Measurements from ENCODE around the gene NRCAM. TPM values are rescaled to one million over a fixed set of nuclear protein-coding genes. Genes with fewer than 3 reads are reported as not detected.

The NRCAM gene
- total RNA-seq, 1 donor from 2014 or later, result 9.3 TPM

DNA sequence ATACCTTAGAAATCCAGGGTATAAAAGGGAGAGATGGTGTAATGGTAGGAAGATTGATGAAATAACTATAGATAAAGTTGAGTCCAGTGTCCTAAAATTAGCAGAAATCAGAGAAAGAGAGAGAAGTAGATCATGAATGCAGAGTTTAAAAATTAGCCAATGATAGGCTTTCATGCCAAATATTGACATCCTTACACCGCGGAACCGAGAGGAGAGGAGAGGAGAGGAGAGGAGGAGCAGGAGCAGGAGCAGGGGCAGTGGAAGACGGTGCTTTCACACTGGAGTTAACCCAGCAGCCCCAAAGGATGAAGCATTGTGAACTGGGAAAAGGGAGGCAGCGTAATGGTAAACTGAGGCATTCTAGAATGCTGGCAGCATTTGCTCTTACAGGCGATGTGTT, 291.9 kb downstream of the NRCAM start:
- H3K27me3 ChIP-seq (ENCODE audit: insufficient read depth, low read length), result no peaks in the 10 kb centered on the region
- TF ChIP-seq, protein P1, sequence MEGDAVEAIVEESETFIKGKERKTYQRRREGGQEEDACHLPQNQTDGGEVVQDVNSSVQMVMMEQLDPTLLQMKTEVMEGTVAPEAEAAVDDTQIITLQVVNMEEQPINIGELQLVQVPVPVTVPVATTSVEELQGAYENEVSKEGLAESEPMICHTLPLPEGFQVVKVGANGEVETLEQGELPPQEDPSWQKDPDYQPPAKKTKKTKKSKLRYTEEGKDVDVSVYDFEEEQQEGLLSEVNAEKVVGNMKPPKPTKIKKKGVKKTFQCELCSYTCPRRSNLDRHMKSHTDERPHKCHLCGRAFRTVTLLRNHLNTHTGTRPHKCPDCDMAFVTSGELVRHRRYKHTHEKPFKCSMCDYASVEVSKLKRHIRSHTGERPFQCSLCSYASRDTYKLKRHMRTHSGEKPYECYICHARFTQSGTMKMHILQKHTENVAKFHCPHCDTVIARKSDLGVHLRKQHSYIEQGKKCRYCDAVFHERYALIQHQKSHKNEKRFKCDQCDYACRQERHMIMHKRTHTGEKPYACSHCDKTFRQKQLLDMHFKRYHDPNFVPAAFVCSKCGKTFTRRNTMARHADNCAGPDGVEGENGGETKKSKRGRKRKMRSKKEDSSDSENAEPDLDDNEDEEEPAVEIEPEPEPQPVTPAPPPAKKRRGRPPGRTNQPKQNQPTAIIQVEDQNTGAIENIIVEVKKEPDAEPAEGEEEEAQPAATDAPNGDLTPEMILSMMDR (IDR thresholded peaks at IDR 0.05; ENCODE audit: insufficient read depth, low read depth, low read length), result no peak
- TF ChIP-seq EZH2 (IDR thresholded peaks at IDR 0.05; ENCODE audit: insufficient read depth, low read length), result no peak
- H3K4me2 ChIP-seq (ENCODE audit: low read length), result no peak overlapping the region
- H3K36me3 ChIP-seq (ENCODE audit: insufficient read depth, low read length), result no peaks in the 10 kb centered on the region
- no peaks in the 10 kb centered on the region for H4K20me1 ChIP-seq (ENCODE audit: insufficient read depth, low read length)
- no peak overlapping the region for H2AFZ ChIP-seq (ENCODE audit: low read depth, low read length)
- peaks cover 2% of the 10 kb centered on the region for H3K4me1 ChIP-seq (ENCODE audit: insufficient read depth, low read length)
- H3K79me2 ChIP-seq (ENCODE audit: insufficient read depth, low read length), result no peaks in the 10 kb centered on the region
- Mint-ChIP-seq H3K27me3 (ENCODE audit: low read depth, unreplicated experiment) (no peaks in the 10 kb centered on the region), H3K4me1 (ENCODE audit: low read depth, unreplicated experiment) (no peaks in the 10 kb centered on the region), H3K27ac (ENCODE audit: unreplicated experiment) (no peak overlapping the region), H3K4me3 (ENCODE audit: unreplicated experiment) (no peak overlapping the region), H3K9me3 (ENCODE audit: unreplicated experiment) (no peaks in the 10 kb centered on the region), H3K36me3 (ENCODE audit: low read depth, unreplicated experiment) (no peaks in the 10 kb centered on the region)
- no peaks in the 10 kb centered on the region for H3K9me3 ChIP-seq (ENCODE audit: insufficient read depth, low read depth, low read length)
- no peak overlapping the region for H3K4me3 ChIP-seq (ENCODE audit: insufficient read depth, low read depth, low read length)
- FAIRE-seq (no peak), DNase-seq (ENCODE audit: low read depth) (no peak)
- H3K27ac ChIP-seq (ENCODE audit: low read depth, low read length), result no peak overlapping the region
- no peak overlapping the region for H3K9ac ChIP-seq (ENCODE audit: low read length)

DNA sequence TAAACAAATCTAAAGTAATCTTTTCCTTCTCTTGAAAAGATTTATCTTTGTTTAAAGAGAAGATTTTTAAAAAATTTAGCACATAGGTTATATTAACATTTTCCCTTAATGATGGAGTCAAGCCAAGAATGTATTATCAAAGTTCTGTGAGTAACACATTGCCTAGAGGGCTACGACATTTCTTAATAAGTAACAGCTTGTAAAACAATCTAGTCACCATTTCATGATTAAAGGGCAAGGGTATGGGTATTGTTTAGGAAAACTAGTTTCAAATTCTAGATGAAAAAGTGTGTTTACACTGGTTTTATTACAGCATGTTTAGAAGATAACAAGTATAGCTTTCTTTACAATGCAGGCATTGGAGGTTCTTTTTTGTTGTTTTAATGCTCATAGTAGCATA, 297.5 kb downstream of the NRCAM start:
- TF ChIP-seq EZH2 (IDR thresholded peaks at IDR 0.05; ENCODE audit: insufficient read depth, low read length), result no peak
- TF ChIP-seq, protein P1 (IDR thresholded peaks at IDR 0.05; ENCODE audit: insufficient read depth, low read depth, low read length), result no peak
- FAIRE-seq, result peak; percentile 5

DNA sequence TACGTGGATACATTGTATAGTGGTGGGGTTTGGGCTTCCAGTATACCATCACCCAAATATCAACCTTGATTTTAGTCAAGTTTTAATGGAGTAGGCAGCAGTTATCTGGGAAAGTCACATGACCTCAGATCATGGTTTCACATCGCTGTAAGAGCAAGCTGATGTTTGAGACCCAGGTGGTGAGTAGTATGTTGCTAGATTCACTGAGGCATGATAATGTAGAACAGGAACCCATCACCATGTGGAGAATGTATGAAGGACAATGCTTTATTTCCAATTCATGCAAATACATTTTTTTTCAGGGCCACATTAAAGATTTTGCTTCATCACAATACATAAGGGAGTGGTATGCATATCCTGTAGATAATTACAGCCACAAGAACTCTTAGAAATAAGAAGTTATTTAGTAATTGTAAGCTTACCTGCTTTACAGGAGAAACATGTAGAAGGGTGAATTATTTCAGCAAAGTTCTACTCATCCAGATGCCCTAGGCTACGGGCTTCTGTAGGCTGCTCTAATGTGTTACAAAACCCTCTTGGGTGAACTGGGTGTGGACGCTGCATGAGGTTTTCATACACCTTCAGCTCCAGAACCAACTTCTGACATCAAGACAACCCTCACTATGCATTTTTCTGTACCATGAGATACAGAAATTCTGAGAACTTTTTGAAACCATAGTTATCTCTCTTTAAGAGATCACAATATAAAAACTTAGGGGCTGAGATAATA, 298.5 kb downstream of the NRCAM start:
- Mint-ChIP-seq H3K9me3 (ENCODE audit: unreplicated experiment) (no peaks in the 10 kb centered on the region), H3K4me3 (ENCODE audit: unreplicated experiment) (no peak overlapping the region), H3K4me1 (ENCODE audit: low read depth, unreplicated experiment) (no peaks in the 10 kb centered on the region), H3K36me3 (ENCODE audit: low read depth, unreplicated experiment) (no peaks in the 10 kb centered on the region), H3K27ac (ENCODE audit: unreplicated experiment) (no peak overlapping the region), H3K27me3 (ENCODE audit: low read depth, unreplicated experiment) (no peaks in the 10 kb centered on the region)
- no peak overlapping the region for H3K27ac ChIP-seq (ENCODE audit: low read depth, low read length)
- DNase-seq (ENCODE audit: low read depth) (no peak), FAIRE-seq (no peak)
- H3K27me3 ChIP-seq (ENCODE audit: insufficient read depth, low read length), result no peaks in the 10 kb centered on the region
- H3K9ac ChIP-seq (ENCODE audit: low read length), result no peak overlapping the region
- H3K4me1 ChIP-seq (ENCODE audit: insufficient read depth, low read length), result no peaks in the 10 kb centered on the region
- H3K9me3 ChIP-seq (ENCODE audit: insufficient read depth, low read depth, low read length), result no peaks in the 10 kb centered on the region
- no peaks in the 10 kb centered on the region for H4K20me1 ChIP-seq (ENCODE audit: insufficient read depth, low read length)
- no peaks in the 10 kb centered on the region for H3K79me2 ChIP-seq (ENCODE audit: insufficient read depth, low read length)
- H3K4me3 ChIP-seq (ENCODE audit: insufficient read depth, low read depth, low read length), result no peak overlapping the region
- H2AFZ ChIP-seq (ENCODE audit: low read depth, low read length), result no peak overlapping the region
- no peak overlapping the region for H3K4me2 ChIP-seq (ENCODE audit: low read length)
- TF ChIP-seq, protein P1 (IDR thresholded peaks at IDR 0.05; ENCODE audit: insufficient read depth, low read depth, low read length), result no peak
- TF ChIP-seq EZH2 (IDR thresholded peaks at IDR 0.05; ENCODE audit: insufficient read depth, low read length), result no peak
- no peaks in the 10 kb centered on the region for H3K36me3 ChIP-seq (ENCODE audit: insufficient read depth, low read length)

More for the DNA sequence above, 297.5 kb downstream of the NRCAM start:
- no peak overlapping the region for H3K4me3 ChIP-seq (ENCODE audit: insufficient read depth, low read depth, low read length)
- Mint-ChIP-seq H3K4me3 (ENCODE audit: unreplicated experiment) (no peak overlapping the region), H3K27me3 (ENCODE audit: low read depth, unreplicated experiment) (no peaks in the 10 kb centered on the region), H3K27ac (ENCODE audit: unreplicated experiment) (no peak overlapping the region), H3K36me3 (ENCODE audit: low read depth, unreplicated experiment) (no peaks in the 10 kb centered on the region), H3K4me1 (ENCODE audit: low read depth, unreplicated experiment) (no peaks in the 10 kb centered on the region), H3K9me3 (ENCODE audit: unreplicated experiment) (no peaks in the 10 kb centered on the region)
- no peak overlapping the region for H3K27ac ChIP-seq (ENCODE audit: low read depth, low read length)
- H3K4me2 ChIP-seq (ENCODE audit: low read length), result no peak overlapping the region
- no peak overlapping the region for H2AFZ ChIP-seq (ENCODE audit: low read depth, low read length)
- H3K79me2 ChIP-seq (ENCODE audit: insufficient read depth, low read length), result no peaks in the 10 kb centered on the region
- no peaks in the 10 kb centered on the region for H3K36me3 ChIP-seq (ENCODE audit: insufficient read depth, low read length)
- no peak overlapping the region for H3K9ac ChIP-seq (ENCODE audit: low read length)
- no peaks in the 10 kb centered on the region for H3K9me3 ChIP-seq (ENCODE audit: insufficient read depth, low read depth, low read length)
- no peaks in the 10 kb centered on the region for H4K20me1 ChIP-seq (ENCODE audit: insufficient read depth, low read length)
- H3K4me1 ChIP-seq (ENCODE audit: insufficient read depth, low read length), result no peaks in the 10 kb centered on the region
- DNase-seq (ENCODE audit: low read depth), result no peak
- H3K27me3 ChIP-seq (ENCODE audit: insufficient read depth, low read length), result no peaks in the 10 kb centered on the region
